Activated T-cell treated with anti-CD3 and anti-CD28 coated beads, Interleukin-2, amount 50 U/mL, for 48 hours (primary cell): ENCODE data around the gene ZMYND8.
"Not testable (repeated sequence)": the region's sequence is repeated elsewhere in the genome, so short reads cannot be mapped to it uniquely, and the experiment has no call there.

Experiments used
- DNase-seq, 2 experiments: peaks; one replicate each; pipeline ENCODE4 v3.0.0-alpha.2; 2020

ZMYND8 gene

GRCh38 chr20:47263465-47264084 lies 92.9 kb downstream of the ZMYND8 start:
- DNase-seq: no peak

GRCh38 chr20:47263080-47263464 lies 93.4 kb downstream of the ZMYND8 start:
- no peak for DNase-seq

- no peak for DNase-seq
Measured at GRCh38 chr20:47262365-47263013, 94.0 kb downstream of the ZMYND8 start.

- no peak for DNase-seq
Measured at GRCh38 chr20:47262008-47262364, 94.5 kb downstream of the ZMYND8 start.

GRCh38 chr20:47261161-47261774 lies 95.2 kb downstream of the ZMYND8 start:
- not testable (repeated sequence) for DNase-seq

- DNase-seq: not testable (repeated sequence)
Measured at GRCh38 chr20:47260540-47261126, 95.9 kb downstream of the ZMYND8 start.

GRCh38 chr20:47258745-47259695 lies 97.5 kb downstream of the ZMYND8 start:
- DNase-seq: no peak

- DNase-seq: no peak
Measured at GRCh38 chr20:47257771-47258170, 98.7 kb downstream of the ZMYND8 start.

- no peak for DNase-seq
Measured at GRCh38 chr20:47257256-47257655, 99.2 kb downstream of the ZMYND8 start.

GRCh38 chr20:47256668-47257236 lies 99.7 kb downstream of the ZMYND8 start:
- no peak for DNase-seq

- DNase-seq: no peak
Measured at GRCh38 chr20:47253872-47254271, 102.6 kb downstream of the ZMYND8 start.

- DNase-seq: no peak
Measured at GRCh38 chr20:47252879-47253307, 103.6 kb downstream of the ZMYND8 start.

- DNase-seq: no peak
Measured at GRCh38 chr20:47251154-47252020, 105.1 kb downstream of the ZMYND8 start.

- no peak for DNase-seq
Measured at GRCh38 chr20:47250360-47250759, 106.1 kb downstream of the ZMYND8 start.

- DNase-seq: no peak
Measured at GRCh38 chr20:47249913-47250312, 106.6 kb downstream of the ZMYND8 start.

GRCh38 chr20:47248448-47248966 lies 108.0 kb downstream of the ZMYND8 start:
- no peak for DNase-seq

- no peak for DNase-seq
Measured at GRCh38 chr20:47247972-47248371, 108.5 kb downstream of the ZMYND8 start.

- DNase-seq: no peak
Measured at GRCh38 chr20:47246061-47246777, 110.3 kb downstream of the ZMYND8 start.

- not testable (repeated sequence) for DNase-seq
Measured at GRCh38 chr20:47245166-47245565, 111.3 kb downstream of the ZMYND8 start.

- DNase-seq: no peak
Measured at GRCh38 chr20:47244451-47244850, 112.0 kb downstream of the ZMYND8 start.
